ENCODE measurements around the gene EGFR. TPM values are rescaled to one million over a fixed set of nuclear protein-coding genes. Genes with fewer than 3 reads are reported as not detected.

EGFR gene
- total RNA-seq, 4 donors from 2014 or later: 36.4 to 73.6 (median 38.7) TPM

DNA sequence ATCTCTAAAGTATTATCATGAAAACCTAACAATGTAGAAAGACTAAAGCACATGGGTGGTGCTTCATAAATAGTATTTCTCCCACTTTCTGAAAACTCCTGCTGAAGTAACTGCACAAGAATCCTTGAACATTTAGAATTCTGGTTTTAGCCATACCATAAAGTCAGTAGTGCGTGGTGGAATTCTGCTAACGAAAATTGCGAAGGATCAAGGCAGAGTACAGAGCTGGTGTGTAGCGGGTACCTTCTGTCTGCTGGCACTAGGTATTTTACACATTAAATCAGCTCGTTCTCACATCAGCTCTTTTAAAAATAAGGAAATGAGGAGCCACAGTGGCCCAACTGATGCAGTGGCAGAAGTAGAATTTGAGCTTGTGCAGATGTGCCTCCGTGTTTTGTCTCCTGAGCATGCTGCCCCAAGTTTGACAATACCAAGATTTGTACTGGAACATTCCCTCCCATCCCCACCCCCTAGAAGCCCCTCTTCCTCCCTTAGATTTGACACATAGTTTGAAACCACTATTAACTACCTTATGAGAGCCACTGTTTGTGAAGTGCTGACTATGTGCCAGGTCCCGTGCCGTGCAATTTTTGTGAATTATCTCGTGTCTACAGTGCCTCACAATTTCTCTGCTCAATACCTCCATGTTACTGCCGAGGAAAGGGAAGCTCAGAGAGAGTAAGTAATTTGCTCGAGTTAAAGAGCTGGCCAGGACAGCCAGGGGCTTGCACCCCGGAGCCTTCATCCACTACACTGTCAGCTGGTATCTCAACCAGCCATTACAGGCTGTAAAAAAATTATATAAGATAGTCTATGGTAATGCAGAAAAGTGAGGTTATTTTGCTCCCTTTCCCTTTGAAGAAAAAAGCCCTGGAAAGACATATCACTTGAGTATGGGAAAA lies 66.9 kb downstream of the EGFR start:
- TF ChIP-seq, protein P1, sequence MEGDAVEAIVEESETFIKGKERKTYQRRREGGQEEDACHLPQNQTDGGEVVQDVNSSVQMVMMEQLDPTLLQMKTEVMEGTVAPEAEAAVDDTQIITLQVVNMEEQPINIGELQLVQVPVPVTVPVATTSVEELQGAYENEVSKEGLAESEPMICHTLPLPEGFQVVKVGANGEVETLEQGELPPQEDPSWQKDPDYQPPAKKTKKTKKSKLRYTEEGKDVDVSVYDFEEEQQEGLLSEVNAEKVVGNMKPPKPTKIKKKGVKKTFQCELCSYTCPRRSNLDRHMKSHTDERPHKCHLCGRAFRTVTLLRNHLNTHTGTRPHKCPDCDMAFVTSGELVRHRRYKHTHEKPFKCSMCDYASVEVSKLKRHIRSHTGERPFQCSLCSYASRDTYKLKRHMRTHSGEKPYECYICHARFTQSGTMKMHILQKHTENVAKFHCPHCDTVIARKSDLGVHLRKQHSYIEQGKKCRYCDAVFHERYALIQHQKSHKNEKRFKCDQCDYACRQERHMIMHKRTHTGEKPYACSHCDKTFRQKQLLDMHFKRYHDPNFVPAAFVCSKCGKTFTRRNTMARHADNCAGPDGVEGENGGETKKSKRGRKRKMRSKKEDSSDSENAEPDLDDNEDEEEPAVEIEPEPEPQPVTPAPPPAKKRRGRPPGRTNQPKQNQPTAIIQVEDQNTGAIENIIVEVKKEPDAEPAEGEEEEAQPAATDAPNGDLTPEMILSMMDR (IDR thresholded peaks at IDR 0.05): no peak
- no peak for TF ChIP-seq POLR2A (IDR thresholded peaks at IDR 0.05)
- Histone ChIP-seq H3K27me3 (no peaks in the 10 kb centered on the region), H3K4me3 (peak overlapping the region in 1 of 2 donors; percentile 26), H3K9me3 (no peaks in the 10 kb centered on the region), H3K36me3 (no peaks in the 10 kb centered on the region), H3K27ac (peak overlapping the region; percentile 70 to 74), H3K4me1 (peaks cover 0 to 4% of the 10 kb centered on the region in 2 donors)
- intact Hi-C loops (cut with DNase I; ENCODE audit: low total_unique reads): no loop called here
- no peak for DNase-seq

DNA sequence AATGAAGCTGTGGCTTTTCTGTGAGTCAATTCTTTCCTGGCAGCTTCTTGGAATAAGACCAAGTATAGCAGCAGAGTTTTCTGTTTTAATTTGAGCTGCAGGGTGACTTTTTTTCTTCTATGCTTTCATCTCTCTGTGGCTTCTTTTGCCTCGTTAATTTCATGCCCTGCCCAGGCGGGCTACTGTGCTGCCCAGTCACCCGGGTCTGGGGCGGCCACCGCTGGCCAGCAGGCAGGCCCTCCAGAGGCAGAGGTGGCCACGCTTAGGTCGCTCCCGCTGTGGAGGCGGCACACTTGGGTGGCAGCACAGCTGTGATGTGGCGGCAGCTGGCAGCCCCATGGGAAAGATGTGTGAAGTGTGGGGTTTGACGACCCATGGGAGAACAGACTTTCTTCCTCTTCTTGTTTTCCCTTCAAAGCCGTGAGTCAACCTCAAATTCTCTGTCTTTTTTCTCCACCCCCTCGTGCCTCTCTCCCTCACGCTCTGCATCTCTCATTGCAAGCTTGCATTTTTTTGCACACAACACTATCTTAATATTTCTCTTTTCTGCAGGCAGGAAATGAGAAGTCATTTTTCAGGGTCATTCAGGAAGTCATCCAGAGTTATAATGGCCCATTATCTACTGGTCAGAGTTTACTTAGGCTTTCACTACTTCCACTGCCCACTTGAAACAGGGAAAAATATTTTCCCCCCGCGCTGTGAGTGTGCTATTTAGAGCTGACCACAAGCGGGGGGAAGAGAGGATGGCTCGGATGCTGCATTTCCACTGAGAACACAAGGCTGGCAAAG lies 67.8 kb downstream of the EGFR start:
- Histone ChIP-seq H3K27me3 (no peaks in the 10 kb centered on the region), H3K27ac (peak overlapping the region; percentile 70 to 74), H3K9me3 (no peaks in the 10 kb centered on the region), H3K4me1 (peaks cover 0 to 4% of the 10 kb centered on the region in 2 donors), H3K36me3 (no peaks in the 10 kb centered on the region), H3K4me3 (peak overlapping the region in 1 of 2 donors; percentile 26)
- TF ChIP-seq POLR2A (IDR thresholded peaks at IDR 0.05): no peak
- TF ChIP-seq, protein P1 (IDR thresholded peaks at IDR 0.05): no peak
- DNase-seq: no peak
- intact Hi-C loops (cut with DNase I; ENCODE audit: low total_unique reads): no loop called here

DNA sequence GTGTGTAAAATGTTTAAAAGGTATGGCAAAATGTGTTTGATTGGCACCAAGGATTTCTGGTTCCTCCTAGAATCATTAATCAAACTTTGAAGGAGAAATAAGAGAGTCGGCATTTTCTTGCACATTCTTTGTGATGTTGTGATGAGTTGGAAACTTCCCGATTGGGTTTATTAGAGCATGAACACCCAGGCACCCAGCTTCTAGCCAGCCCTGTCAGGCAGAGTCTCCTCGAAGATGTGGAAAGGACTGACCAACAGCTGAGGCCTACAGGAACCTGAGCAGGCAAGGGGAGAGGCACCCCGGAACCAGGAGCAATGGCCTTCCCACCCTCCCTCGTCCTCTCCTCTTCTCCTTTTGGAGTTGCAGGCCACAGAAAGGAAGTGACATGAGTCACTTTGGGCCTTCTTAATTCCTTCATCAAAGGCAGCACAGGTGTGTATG lies 68.7 kb downstream of the EGFR start:
- H3K27ac ChIP-seq: peak overlapping the region; percentile 70 to 74
- no peaks in the 10 kb centered on the region for H3K27me3 ChIP-seq
- H3K4me3 ChIP-seq: no peak overlapping the region
- no peak for TF ChIP-seq POLR2A (IDR thresholded peaks at IDR 0.05)
- TF ChIP-seq, protein P1 (IDR thresholded peaks at IDR 0.05): no peak
- H3K9me3 ChIP-seq: no peaks in the 10 kb centered on the region
- peaks cover 0 to 9% of the 10 kb centered on the region in 2 donors for H3K4me1 ChIP-seq
- DNase-seq: no peak
- intact Hi-C loops (cut with DNase I; ENCODE audit: low total_unique reads): no loop called here
- H3K36me3 ChIP-seq: no peaks in the 10 kb centered on the region

DNA sequence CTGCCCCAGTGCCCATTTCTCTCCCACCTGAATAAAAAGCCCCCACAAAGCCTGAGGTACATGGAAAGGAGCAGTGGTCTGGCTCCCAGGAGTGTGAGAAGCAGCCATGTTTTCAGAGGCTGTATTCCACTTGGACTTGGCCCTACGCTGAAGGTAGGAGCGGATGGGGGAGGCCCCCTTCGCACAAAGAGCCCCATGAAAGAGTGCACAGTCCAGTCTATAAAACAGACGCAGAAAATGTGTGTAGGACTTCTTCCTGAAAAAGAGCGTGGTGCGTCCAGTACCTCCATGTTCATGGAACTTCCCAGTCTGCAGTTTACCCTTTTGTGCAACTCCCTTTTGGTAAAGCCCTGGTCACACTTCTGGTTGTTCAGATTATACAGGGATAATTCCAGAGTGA lies 69.3 kb downstream of the EGFR start:
- Histone ChIP-seq H3K9me3 (no peaks in the 10 kb centered on the region), H3K36me3 (no peaks in the 10 kb centered on the region), H3K27me3 (no peaks in the 10 kb centered on the region), H3K4me3 (no peak overlapping the region), H3K4me1 (peaks cover 0 to 9% of the 10 kb centered on the region in 2 donors), H3K27ac (peak overlapping the region; percentile 70 to 74)
- TF ChIP-seq, protein P1 (IDR thresholded peaks at IDR 0.05): no peak
- intact Hi-C loops (cut with DNase I; ENCODE audit: low total_unique reads): no loop called here
- DNase-seq: no peak

All from uterus (tissue), 4 donors.